Stimulated activated CD8-positive, alpha-beta memory T cell treated with anti-CD3 and anti-CD28 coated beads, Interleukin-7, amount 100 ng/mL, for 1 hour (primary cell): ENCODE results near the gene CD81.
A peak's percentile ranks its signal among the peaks of the same experiment; 100 is the strongest.

ENCODE experiments used
- DNase-seq, 2 donors: peaks; one replicate each; pipeline ENCODE4 v3.0.0-alpha.2; 2020; ENCODE audit warnings: low read depth in 2 of 2

Gene CD81

GRCh38 chr11:2436521-2437031 lies 59.5 kb downstream of the CD81 start:
- no peak for DNase-seq

GRCh38 chr11:2437516-2437915 lies 60.4 kb downstream of the CD81 start:
- DNase-seq, result no peak

- no peak for DNase-seq
Observed at GRCh38 chr11:2439820-2440219, 62.7 kb downstream of the CD81 start.

- no peak for DNase-seq
Observed at GRCh38 chr11:2440646-2441045, 63.5 kb downstream of the CD81 start.

- DNase-seq, result no peak
Observed at GRCh38 chr11:2441171-2441570, 64.1 kb downstream of the CD81 start.

GRCh38 chr11:2442589-2442988 lies 65.5 kb downstream of the CD81 start:
- DNase-seq, result no peak

GRCh38 chr11:2443406-2443805 lies 66.3 kb downstream of the CD81 start:
- no peak for DNase-seq

- peak; percentile 44 to 52 for DNase-seq
Observed at GRCh38 chr11:2443881-2444820, 67.0 kb downstream of the CD81 start, which contains the start of gene TRPM5. TRPM5 (minus strand) TSS chr11:2444514; CDS start chr11:2423036, 21,478 bp downstream.

- no peak for DNase-seq
Observed at GRCh38 chr11:2444821-2445745, 68.0 kb downstream of the CD81 start, which contains the start of gene KCNQ1. KCNQ1 (plus strand) TSS chr11:2445008; CDS start chr11:2445099, 91 bp downstream.

- DNase-seq, result no peak
Observed at GRCh38 chr11:2445746-2446551, 68.8 kb downstream of the CD81 start.

GRCh38 chr11:2446590-2447252 lies 69.6 kb downstream of the CD81 start:
- no peak for DNase-seq
